Lung (tissue), 12 donors: Measurements from ENCODE around the gene FBXO31. TPM values are rescaled to one million over a fixed set of nuclear protein-coding genes. Genes with fewer than 3 reads are reported as not detected.

Source experiments
- ATAC-seq: fragments of 200-7000 bp; cut with Tn5 transposase; one replicate; pipeline ENCODE4 v1.9.1; 2020; ENCODE audit warnings: moderate number of reproducible peaks; ENCODE audit not compliant: insufficient read depth, low FRiP score
- DNase-seq, 3 donors: peaks; one replicate each; pipeline ENCODE4 v3.0.0-alpha.2; 2013 to 2017
- H3K27ac ChIP-seq, 2 donors: one replicate each; pipeline ENCODE4 v1.5.1; 2013; ENCODE audit warnings: mild to moderate bottlenecking in 2 of 2, moderate library complexity in 2 of 2, control low read depth in 1 of 2, inconsistent platforms in 1 of 2, low read depth in 1 of 2, low read length in 1 of 2
- H3K27me3 ChIP-seq, 3 donors: one replicate each; pipeline ENCODE4 v1.5.1; 2013; ENCODE audit warnings: low read length in 2 of 3; ENCODE audit not compliant: control insufficient read depth in 3 of 3, insufficient read depth in 3 of 3
- H3K36me3 ChIP-seq, 4 donors: one replicate each; pipeline ENCODE4 v1.5.1; 2013; ENCODE audit warnings: low read length in 4 of 4, mild to moderate bottlenecking in 1 of 4, moderate library complexity in 1 of 4; ENCODE audit not compliant: control insufficient read depth in 4 of 4, insufficient read depth in 4 of 4
- H3K4me1 ChIP-seq, 5 donors: one replicate each; pipeline ENCODE4 v1.5.1; 2013; ENCODE audit warnings: low read length in 5 of 5, mild to moderate bottlenecking in 2 of 5, moderate library complexity in 1 of 5; ENCODE audit not compliant: control insufficient read depth in 5 of 5, insufficient read depth in 5 of 5
- H3K4me3 ChIP-seq: one replicate; pipeline ENCODE4 v1.5.1; 2013; ENCODE audit warnings: mild to moderate bottlenecking, control low read depth, moderate library complexity
- H3K9ac ChIP-seq, 2 donors: one replicate each; pipeline ENCODE4 v1.5.1; 2013; ENCODE audit warnings: low read length in 2 of 2, control low read depth in 1 of 2; ENCODE audit not compliant: insufficient read depth in 1 of 2
- H3K9me3 ChIP-seq, 4 donors: one replicate each; pipeline ENCODE4 v1.5.1; 2013; ENCODE audit warnings: low read length in 3 of 4, mild to moderate bottlenecking in 1 of 4, moderate library complexity in 1 of 4; ENCODE audit not compliant: control insufficient read depth in 4 of 4, insufficient read depth in 3 of 4
- CTCF ChIP-seq: IDR thresholded peaks from 2 replicates; pipeline ENCODE4 v1.5.1; 2012; ENCODE audit warnings: mild to moderate bottlenecking; ENCODE audit errors: control extremely low read depth, extremely low read depth
- WGBS, 2 donors: extraction: QIAGEN DNeasy Blood & Tissue Kit; methylation state at CpG; one replicate each; pipeline ENCODE4 v1.1.7; 2013; 5-methylcytosine and 5-hydroxymethylcytosine counted together
- polyA plus RNA-seq, 2 donors: library from polyadenylated mRNA; stranded (reverse); fragments of 200-250 nt; gene quantifications; one replicate each; pipeline ENCODE4 v1.2.1, GENCODE V29; 2013
- total RNA-seq, 2 donors: library from RNA; depleted of rRNA in 1 of 2; stranded (reverse); fragments of >200 nt in 1 of 2; gene quantifications; one replicate each; pipeline ENCODE4 v1.2.1, GENCODE V29; 2014 to 2021
- donor health status: control.
- donor health status: control.
- donor health status: Bipolar disorder and iron deficiency.
- donor health status: healthy.
- donor health status: DM: yes; HTN: yes; CAD: no.

FBXO31 gene
- total and polyA plus RNA-seq, 4 donors = 10.1 to 35.1 (median 23.2) TPM

- ATAC-seq (no peak), DNase-seq (no peak)
- no peak for TF ChIP-seq CTCF
- H3K4me1 ChIP-seq = no peaks in the 10 kb centered on the region
- no peak overlapping the region for H3K27ac ChIP-seq
- H3K9me3 ChIP-seq = no peaks in the 10 kb centered on the region
- H3K27me3 ChIP-seq = no peaks in the 10 kb centered on the region
- no peak overlapping the region for H3K9ac ChIP-seq
- WGBS, 2 donors = 79 to 87% methylated on average over 4 of the region's 4 CpGs
- no peak overlapping the region for H3K4me3 ChIP-seq
- H3K36me3 ChIP-seq = no peaks in the 10 kb centered on the region
Observed at GRCh38 chr16:87295259-87295658, 88.3 kb downstream of the FBXO31 start.

GRCh38 chr16:87293990-87294389 is 89.6 kb downstream of the FBXO31 start:
- WGBS, 2 donors = 95 to 96% methylated on average over 3 of the region's 3 CpGs
- no peaks in the 10 kb centered on the region for H3K9me3 ChIP-seq
- no peak for ATAC-seq
- H3K4me1 ChIP-seq = no peaks in the 10 kb centered on the region
- H3K27ac ChIP-seq = no peak overlapping the region
- DNase-seq = no peak
- no peaks in the 10 kb centered on the region for H3K36me3 ChIP-seq
- no peaks in the 10 kb centered on the region for H3K27me3 ChIP-seq
- H3K9ac ChIP-seq = no peak overlapping the region
- no peak for TF ChIP-seq CTCF
- H3K4me3 ChIP-seq = no peak overlapping the region

- no peaks in the 10 kb centered on the region for H3K4me1 ChIP-seq
- no peaks in the 10 kb centered on the region for H3K27me3 ChIP-seq
- no peak overlapping the region for H3K9ac ChIP-seq
- H3K27ac ChIP-seq = no peak overlapping the region
- WGBS, 2 donors = 91 to 96% methylated on average over 6 of the region's 6 CpGs
- no peak for DNase-seq
- no peak for ATAC-seq
- TF ChIP-seq CTCF = no peak
- no peak overlapping the region for H3K4me3 ChIP-seq
- H3K9me3 ChIP-seq = peaks cover 0 to 4% (median 0%) of the 10 kb centered on the region in 4 donors
- no peaks in the 10 kb centered on the region for H3K36me3 ChIP-seq
Observed at GRCh38 chr16:87291944-87292343, 91.6 kb downstream of the FBXO31 start.

- Histone ChIP-seq H3K27me3 (no peaks in the 10 kb centered on the region), H3K4me1 (no peaks in the 10 kb centered on the region), H3K4me3 (no peak overlapping the region), H3K27ac (no peak overlapping the region), H3K36me3 (no peaks in the 10 kb centered on the region), H3K9ac (no peak overlapping the region), H3K9me3 (peaks cover 0 to 5% (median 0%) of the 10 kb centered on the region in 4 donors)
- 66 to 69% methylated on average over 7 of the region's 7 CpGs for WGBS, 2 donors
- DNase-seq = no peak
- ATAC-seq = no peak
- no peak for TF ChIP-seq CTCF
Observed at GRCh38 chr16:87288753-87289362, 94.7 kb downstream of the FBXO31 start.
